Coronary artery (tissue), 2 donors: ENCODE data around the gene CDC6.
A peak's percentile ranks its signal among the peaks of the same experiment; 100 is the strongest.

Experiments used
- DNase-seq: peaks from one replicate; pipeline ENCODE4 v3.0.0-alpha.2; 2017; ENCODE audit warnings: low spot score
- H3K27ac ChIP-seq, 2 donors: fragments of 200-600 bp; sonication (generic); one replicate each; pipeline ENCODE4 v1.5.1; 2016 to 2019
- H3K4me3 ChIP-seq: fragments of 200-600 bp; sonication (generic); 2 replicates; pipeline ENCODE4 v1.5.1; 2016; ENCODE audit warnings: mild to moderate bottlenecking, moderate library complexity
- CTCF ChIP-seq: fragments of 200-600 bp; sonication (generic); IDR thresholded peaks from one replicate; pipeline ENCODE4 v1.5.1; 2019; ENCODE audit warnings: antibody characterized with exemption

CDC6 gene

GRCh38 chr17:40328386-40328766 lies 40.7 kb downstream of the CDC6 start:
- peak overlapping the region; percentile 75 to 85 for H3K27ac ChIP-seq
- TF ChIP-seq CTCF: no peak
- H3K4me3 ChIP-seq: no peak overlapping the region
- no peak for DNase-seq

GRCh38 chr17:40329839-40330794 lies 42.4 kb downstream of the CDC6 start:
- no peak overlapping the region for H3K4me3 ChIP-seq
- DNase-seq: no peak
- TF ChIP-seq CTCF: no peak

GRCh38 chr17:40330850-40331470 lies 43.3 kb downstream of the CDC6 start:
- no peak for TF ChIP-seq CTCF
- DNase-seq: no peak
- peak overlapping the region; percentile 65 for H3K4me3 ChIP-seq
- peak overlapping the region; percentile 83 to 95 for H3K27ac ChIP-seq

More at GRCh38 chr17:40329839-40330794, 42.4 kb downstream of the CDC6 start:
- H3K27ac ChIP-seq: peak overlapping the region; percentile 83 to 95

- DNase-seq: peak; percentile 97
Measured at GRCh38 chr17:40331743-40332641, 44.3 kb downstream of the CDC6 start.

GRCh38 chr17:40333781-40334448 lies 46.2 kb downstream of the CDC6 start:
- H3K27ac ChIP-seq: peak overlapping the region; percentile 83 to 86
- no peak for TF ChIP-seq CTCF
- H3K4me3 ChIP-seq: peak overlapping the region; percentile 14
- DNase-seq: no peak

More at GRCh38 chr17:40331743-40332641, 44.3 kb downstream of the CDC6 start:
- TF ChIP-seq CTCF: no peak
- peak overlapping the region; percentile 65 for H3K4me3 ChIP-seq
- H3K27ac ChIP-seq: peak overlapping the region; percentile 83 to 95

GRCh38 chr17:40335620-40336019 lies 47.9 kb downstream of the CDC6 start:
- Histone ChIP-seq H3K4me3 (no peak overlapping the region), H3K27ac (peak overlapping the region; percentile 83 to 86)
- TF ChIP-seq CTCF: no peak

More at GRCh38 chr17:40335620-40336019, 47.9 kb downstream of the CDC6 start:
- no peak for DNase-seq
